Measurements from ENCODE around the gene TBC1D10B.
A peak's percentile ranks its signal among the peaks of the same experiment; 100 is the strongest.

The TBC1D10B gene

GRCh38 chr16:30370456-30371247 lies at the start of gene TBC1D10B:
TBC1D10B (minus strand) TSS chr16:30370494; CDS start chr16:30370183, 311 bp downstream.
- DNase-seq: peak; percentile 100

DNA sequence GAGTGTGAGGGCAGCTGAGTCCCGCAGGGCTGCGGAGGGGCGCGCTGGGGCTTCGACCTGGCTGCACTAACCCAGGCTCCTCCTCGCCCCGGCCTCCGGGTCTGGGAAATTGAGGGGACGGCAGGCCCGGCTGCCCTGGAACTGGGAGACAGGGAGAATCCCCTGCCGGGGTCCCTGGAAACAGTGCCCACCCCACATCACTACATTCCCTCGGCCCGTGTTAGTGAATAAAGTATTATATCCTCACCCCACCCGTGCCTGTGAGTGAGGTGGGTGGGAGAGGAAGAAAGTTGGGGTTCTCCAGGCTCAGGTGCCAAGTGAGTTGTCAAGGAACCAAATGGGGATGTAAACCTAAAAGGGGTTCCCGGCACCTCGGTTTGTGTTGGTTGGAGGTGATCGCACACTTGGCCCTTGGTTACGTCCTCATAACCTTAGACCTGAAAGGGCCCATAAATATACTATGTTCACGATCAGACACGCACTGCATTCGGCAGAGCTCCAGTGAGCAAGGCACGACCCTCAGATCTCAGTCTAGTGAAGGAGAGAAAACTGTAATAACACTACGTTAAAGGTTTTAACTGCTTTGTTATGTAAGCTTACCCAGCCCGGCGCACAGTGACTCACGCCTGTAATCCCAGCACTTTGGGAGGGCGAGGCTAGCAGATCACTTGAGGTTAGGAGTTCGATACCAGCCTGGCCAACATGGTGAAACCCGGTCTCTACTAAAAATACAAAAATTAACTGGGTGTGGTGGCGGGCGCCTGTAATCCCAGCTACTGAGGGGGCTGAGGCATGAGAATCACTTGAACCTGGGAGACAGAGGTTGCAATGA lies 48.3 kb upstream of the TBC1D10B start:
- DNase-seq: no peak

DNA sequence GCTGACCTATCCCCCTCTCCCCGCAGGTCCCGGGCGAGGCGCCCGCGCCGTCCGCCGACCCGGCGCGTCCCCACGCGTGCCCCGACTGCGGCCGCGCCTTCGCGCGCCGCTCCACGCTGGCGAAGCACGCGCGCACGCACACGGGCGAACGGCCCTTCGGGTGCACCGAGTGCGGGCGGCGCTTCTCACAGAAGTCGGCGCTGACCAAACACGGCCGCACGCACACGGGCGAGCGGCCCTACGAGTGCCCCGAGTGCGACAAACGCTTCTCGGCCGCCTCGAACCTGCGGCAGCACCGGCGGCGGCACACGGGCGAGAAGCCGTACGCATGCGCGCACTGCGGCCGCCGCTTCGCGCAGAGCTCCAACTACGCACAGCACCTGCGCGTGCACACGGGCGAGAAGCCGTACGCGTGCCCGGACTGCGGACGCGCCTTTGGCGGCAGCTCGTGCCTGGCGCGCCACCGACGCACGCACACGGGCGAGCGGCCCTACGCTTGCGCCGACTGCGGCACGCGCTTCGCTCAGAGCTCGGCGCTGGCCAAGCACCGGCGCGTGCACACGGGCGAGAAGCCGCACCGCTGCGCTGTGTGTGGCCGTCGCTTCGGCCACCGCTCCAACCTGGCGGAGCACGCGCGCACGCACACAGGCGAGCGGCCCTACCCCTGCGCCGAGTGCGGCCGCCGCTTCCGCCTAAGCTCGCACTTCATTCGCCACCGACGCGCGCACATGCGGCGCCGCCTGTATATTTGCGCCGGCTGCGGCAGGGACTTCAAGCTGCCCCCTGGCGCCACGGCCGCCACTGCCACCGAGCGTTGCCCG lies 47.4 kb upstream of the TBC1D10B start:
- peak; percentile 88 for DNase-seq

- DNase-seq: no peak
These were observed 46.6 kb upstream of the TBC1D10B start for GRCh38 chr16:30416624-30417528.

DNA sequence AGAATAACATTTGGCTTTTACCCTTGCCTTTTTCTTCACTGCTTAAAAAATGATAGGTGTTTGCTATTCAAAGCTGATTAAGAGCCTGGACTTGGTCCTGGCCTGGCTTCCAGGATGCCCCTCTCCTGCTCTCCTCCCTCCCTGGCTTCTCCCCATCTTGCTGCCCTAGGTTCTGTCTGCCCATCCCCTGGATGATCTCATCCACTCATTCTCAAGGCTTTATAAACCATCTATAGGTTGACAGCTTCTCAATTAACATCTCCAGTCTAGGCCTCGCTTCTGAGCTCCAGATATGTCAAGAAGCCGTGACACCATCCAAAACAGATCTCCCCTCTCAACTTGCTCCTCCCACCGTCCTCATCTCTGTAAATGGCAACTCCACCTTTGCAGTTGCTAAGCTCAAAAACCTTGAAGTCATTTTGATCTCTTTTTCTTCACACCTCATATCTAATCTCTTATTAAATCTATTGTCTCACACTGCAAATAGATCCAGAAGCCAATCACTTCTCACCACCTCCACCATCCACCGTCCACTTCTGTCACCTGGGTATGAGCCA lies 45.8 kb upstream of the TBC1D10B start:
- no peak for DNase-seq

DNA sequence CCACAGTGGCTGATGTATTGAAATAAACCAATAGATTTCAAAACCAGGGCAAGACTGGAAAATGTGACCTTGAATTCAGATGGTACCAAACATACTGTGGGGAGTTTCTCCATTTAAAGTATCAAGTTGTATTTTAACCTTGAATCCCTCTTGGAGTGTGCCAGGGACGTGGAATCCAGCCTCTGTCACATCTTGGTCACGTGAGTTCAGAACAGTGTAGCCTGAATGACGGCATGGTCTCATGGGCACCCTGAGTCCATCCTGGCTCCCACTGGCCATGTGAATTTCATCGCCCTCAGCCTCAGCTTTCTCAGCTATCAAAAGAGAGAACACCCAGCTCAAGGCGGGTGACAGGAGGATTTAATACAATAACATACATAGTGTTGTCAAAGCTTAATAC lies 43.9 kb upstream of the TBC1D10B start:
- no peak for DNase-seq

DNA sequence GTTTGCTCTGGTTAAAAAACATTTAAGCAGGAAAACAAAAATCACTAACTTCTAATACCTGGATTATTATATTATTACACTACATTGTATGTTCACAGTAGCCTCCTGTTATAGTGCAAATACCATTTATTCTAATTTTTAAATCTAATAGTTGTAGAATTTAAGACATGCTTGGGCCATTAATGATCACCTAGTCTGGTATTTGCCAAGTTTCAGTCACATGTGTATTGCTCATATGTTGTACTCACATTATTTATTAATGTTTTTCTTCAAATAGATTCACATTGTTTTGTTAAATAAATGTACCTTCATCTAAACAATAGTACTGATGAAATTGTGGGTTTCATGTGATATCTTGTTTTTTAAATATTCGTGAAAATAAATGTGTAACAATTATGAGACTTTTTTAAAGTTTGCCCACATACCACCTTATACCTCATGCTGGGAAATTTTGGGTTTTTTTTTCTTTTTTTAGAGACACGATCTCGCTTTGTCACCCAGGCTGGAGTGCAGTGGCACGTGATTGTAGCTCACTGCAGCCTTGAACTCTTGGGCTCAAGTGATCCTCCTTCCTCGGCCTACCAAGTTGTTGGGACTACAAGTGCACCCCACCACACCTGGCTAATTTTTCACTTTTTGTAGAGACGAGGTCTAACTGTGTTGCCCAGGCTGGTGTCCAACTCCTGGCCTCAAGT lies 43.0 kb upstream of the TBC1D10B start:
- DNase-seq: no peak

- peak; percentile 86 for DNase-seq
These were observed 39.1 kb upstream of the TBC1D10B start for GRCh38 chr16:30409125-30410060.

GRCh38 chr16:30407804-30408534 lies 37.7 kb upstream of the TBC1D10B start:
- peak; percentile 36 for DNase-seq

DNA sequence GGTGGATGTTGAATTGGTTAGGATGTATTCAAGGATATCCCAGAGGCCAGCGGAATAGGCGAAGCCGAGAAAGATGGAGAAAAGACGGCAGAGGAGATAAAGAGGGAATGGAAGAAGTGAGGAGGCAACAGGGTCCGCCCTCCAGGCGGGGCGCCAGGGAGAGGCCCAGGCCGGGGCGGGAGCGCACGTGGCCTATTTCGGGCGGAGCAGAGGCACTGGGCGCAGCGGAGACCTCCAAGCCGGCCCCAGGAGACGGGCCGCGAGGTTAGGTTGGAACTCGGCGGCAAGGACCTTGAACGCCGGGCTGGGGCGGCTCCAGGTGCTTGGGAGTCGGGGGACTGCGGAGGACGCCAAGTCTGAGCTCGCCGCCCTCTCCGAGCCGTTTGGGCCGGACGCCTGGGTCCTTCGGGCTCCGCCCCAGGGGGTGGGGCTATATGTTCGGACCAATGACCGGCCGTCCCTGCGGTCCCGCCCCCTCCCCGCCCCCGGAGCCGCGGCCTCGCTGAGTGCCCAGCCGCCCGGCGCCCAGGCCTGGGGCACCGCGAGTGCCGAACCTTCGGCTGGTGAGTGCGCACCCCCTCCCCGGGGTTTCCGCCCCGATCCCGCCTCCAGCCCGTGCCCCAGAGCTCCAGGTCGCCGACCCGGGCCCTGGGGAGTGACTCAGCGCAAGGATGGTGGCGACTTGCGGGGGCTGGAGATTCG lies 37.0 kb upstream of the TBC1D10B start, which contains the start of gene ZNF771:
ZNF771 (plus strand) TSS at position 505 of the 702 bp plus-strand sequence. CDS start 448 bp downstream, outside the sequence.
- peak; percentile 89 for DNase-seq

GRCh38 chr16:30406795-30407101 lies 36.5 kb upstream of the TBC1D10B start:
- DNase-seq: no peak

- no peak for DNase-seq
These were observed 31.6 kb upstream of the TBC1D10B start for GRCh38 chr16:30401768-30402425.

DNA sequence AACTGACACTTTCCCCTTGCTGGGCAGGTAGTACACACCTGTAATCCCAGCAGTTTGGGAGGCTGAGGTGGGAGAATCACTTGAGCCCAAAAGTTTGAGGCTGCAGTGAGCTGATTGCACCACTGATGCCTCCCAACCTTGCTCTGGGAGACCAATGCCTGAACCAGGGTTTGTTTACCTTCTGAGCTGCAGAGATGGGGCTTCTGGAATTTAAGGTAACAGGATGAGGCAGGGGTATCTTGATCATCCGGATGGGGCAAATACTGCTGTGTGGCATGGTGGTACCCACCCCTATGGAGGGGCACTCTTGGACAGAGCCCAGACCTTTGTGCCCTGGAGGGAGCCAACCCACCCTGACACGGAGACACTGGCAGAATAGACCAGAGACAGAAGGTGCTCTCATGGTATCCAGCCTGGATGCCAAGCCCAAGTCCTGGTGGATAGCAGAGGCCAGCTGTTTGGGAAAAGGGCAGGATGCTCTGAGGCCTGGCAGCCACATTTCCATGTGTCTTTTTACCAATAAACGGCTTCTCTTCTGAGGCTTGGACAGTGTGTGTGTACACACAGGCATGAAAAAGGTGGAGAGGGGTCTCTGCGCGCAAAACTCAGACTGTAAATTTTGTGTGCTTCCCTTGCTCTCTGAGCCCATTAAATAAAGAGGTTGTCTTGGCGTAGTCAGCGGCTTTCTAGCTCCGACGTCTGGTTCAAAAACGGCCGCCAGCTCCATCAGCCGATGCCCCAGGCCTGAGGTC lies 29.3 kb upstream of the TBC1D10B start:
- no peak for DNase-seq

GRCh38 chr16:30398661-30399434 lies 28.6 kb upstream of the TBC1D10B start:
- DNase-seq: no peak

DNA sequence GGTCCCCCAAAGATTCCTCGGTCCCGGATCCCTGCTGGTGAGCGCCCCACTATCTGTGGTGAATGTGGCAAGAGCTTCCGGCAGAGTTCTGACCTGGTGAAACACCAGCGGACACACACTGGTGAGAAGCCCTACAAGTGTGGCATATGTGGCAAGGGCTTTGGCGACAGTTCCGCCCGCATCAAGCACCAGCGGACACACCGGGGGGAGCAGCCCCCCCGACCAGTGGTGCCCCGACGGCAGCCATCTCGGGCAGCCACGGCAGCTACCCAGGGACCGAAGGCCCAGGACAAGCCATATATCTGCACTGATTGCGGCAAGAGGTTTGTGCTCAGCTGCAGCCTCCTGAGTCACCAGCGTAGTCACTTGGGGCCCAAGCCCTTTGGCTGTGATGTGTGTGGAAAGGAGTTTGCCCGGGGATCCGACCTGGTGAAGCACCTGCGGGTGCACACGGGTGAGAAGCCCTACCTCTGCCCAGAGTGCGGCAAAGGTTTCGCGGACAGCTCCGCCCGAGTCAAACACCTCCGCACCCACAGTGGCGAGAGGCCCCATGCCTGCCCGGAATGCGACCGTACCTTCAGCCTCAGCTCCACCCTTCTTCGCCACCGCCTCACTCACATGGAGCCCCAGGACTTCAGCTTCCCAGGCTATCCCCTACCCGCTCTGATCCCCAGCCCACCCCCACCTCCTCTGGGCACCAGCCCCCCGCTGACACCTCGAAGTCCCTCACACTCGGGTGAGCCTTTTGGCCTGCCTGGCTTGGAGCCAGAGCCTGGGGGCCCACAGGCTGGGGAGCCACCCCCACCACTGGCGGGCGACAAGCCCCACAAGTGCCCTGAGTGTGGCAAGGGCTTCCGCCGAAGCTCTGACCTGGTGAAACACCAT lies 27.7 kb upstream of the TBC1D10B start:
- no peak for DNase-seq
